Measurements from ENCODE around the gene RAPGEF1.

DNA sequence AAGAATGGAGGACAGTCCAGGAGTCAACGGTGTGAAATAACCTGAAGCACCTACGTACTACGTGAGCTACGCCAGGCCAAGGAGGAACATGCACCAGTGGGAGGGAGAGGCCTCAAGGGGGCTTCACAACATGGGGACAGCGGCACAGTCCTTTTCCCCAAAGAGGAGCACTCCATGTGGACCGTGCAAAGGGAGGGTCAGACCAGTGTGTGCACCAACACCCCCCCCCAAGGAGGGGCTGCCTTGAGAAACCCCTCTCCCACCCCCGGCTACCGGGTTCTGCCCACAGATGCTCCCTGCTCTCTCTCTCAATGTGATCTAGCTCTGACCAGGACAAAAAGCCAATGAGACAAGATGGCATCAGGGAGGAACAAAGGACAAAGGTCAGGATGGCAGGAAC lies 126.0 kb downstream of the RAPGEF1 start:
- no peak for TF ChIP-seq POLR2A (IDR thresholded peaks at IDR 0.05; ENCODE audit: low read depth, low read length)
- no peak for TF ChIP-seq POLR2AphosphoS5 (IDR thresholded peaks at IDR 0.05; ENCODE audit: low read depth, low read length)
- TF ChIP-seq TAF1 (IDR thresholded peaks at IDR 0.05; ENCODE audit: low read depth, low read length): no peak
- no peak for TF ChIP-seq POU2F2 (IDR thresholded peaks at IDR 0.05; ENCODE audit: low read depth, low read length)
